ENCODE results near the gene CNNM1. TPM values are rescaled to one million over a fixed set of nuclear protein-coding genes. Genes with fewer than 3 reads are reported as not detected.

CNNM1 gene
- polyA plus RNA-seq, 6 donors from 2014 or later, result not detected

DNA sequence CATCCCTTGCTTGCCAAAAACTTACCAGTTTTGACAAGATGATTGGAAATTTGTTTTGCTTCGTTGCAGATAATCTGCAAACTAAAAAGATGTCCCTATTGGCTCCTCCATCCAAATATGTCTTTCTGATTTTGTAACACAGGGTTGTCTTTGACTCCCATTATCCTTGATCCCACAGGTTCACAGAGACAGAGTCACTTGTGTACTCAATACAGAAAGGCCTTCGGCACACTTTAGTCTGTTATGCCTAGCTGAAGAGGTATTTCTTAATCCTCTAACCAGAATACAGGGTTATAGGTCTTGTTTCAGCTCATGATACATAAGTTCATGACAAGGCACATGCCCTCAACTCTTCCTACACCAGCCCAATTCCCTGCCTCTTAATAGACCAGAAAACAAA is 10.7 kb upstream of the CNNM1 start:
- DNase-seq (no peak), ATAC-seq (ENCODE audit: low read depth in 2 of 2) (no peak)
- H3K27ac Mint-ChIP-seq, result no peak overlapping the region
- peaks cover 36 to 52% (median 41%) of the 10 kb centered on the region in 3 donors for H3K27me3 Mint-ChIP-seq
- H3K9me3 Mint-ChIP-seq, result peaks cover 0 to 3% (median 0%) of the 10 kb centered on the region in 7 donors
- no peaks in the 10 kb centered on the region for H3K36me3 Mint-ChIP-seq
- H3K4me1 Mint-ChIP-seq, result no peaks in the 10 kb centered on the region
- H3K4me3 Mint-ChIP-seq, result no peak overlapping the region

DNA sequence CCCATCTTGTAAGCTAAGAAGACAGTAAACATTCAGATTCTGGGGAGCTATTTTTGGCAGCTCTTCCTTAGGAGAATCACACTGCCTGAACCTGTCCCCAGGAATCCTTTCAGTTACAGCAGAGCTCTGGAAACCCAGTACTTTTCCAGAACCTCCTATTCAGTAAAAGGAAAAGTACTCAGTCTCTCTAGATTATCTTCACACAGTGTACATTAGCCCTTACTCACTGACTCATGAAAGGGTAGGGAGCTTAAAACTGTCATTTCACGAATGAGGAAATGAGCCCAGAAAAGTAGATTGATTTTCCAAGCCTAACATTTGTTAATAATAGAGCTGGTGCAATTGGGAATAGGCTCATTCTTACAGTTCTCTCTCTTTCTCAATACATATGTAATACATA is 3.9 kb upstream of the CNNM1 start:
- DNase-seq, result no peak
- no peak for ATAC-seq (ENCODE audit: low read depth in 2 of 2)
- peaks cover 0 to 4% of the 10 kb centered on the region in 2 donors for H3K36me3 Mint-ChIP-seq
- peaks cover 0 to 5% (median 2%) of the 10 kb centered on the region in 7 donors for H3K9me3 Mint-ChIP-seq
- H3K4me3 Mint-ChIP-seq, result no peak overlapping the region
- H3K27me3 Mint-ChIP-seq, result peaks cover 31 to 44% (median 42%) of the 10 kb centered on the region in 3 donors
- H3K4me1 Mint-ChIP-seq, result peaks cover 2 to 4% (median 4%) of the 10 kb centered on the region in 3 donors
- no peak overlapping the region for H3K27ac Mint-ChIP-seq

DNA sequence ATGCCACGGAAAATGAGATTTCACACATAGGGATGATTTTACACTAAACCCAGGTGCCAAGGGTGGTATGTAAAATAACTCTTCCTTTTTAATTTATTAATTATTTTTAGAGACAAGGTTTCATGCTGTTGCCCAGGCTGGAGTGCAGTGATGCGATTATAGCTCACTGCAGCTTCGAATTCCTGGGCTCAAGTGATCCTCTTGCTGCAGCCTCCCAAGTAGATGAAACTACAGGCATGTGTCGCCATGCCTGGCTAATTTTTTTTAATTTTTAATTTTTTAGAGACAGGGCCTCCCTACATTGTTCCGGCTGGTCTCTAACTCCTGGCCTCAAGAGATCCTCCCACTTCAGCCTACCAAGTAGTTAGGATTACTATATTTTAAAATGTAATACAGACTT is 2.3 kb upstream of the CNNM1 start:
- H3K4me3 Mint-ChIP-seq, result no peak overlapping the region
- H3K36me3 Mint-ChIP-seq, result peaks cover 9 to 11% of the 10 kb centered on the region in 2 donors
- peaks cover 35 to 50% (median 45%) of the 10 kb centered on the region in 3 donors for H3K27me3 Mint-ChIP-seq
- no peak overlapping the region for H3K27ac Mint-ChIP-seq
- ATAC-seq (ENCODE audit: low read depth in 2 of 2) (no peak), DNase-seq (no peak)
- peaks cover 0 to 17% (median 0%) of the 10 kb centered on the region in 7 donors for H3K9me3 Mint-ChIP-seq
- H3K4me1 Mint-ChIP-seq, result peaks cover 4 to 13% (median 7%) of the 10 kb centered on the region in 3 donors

DNA sequence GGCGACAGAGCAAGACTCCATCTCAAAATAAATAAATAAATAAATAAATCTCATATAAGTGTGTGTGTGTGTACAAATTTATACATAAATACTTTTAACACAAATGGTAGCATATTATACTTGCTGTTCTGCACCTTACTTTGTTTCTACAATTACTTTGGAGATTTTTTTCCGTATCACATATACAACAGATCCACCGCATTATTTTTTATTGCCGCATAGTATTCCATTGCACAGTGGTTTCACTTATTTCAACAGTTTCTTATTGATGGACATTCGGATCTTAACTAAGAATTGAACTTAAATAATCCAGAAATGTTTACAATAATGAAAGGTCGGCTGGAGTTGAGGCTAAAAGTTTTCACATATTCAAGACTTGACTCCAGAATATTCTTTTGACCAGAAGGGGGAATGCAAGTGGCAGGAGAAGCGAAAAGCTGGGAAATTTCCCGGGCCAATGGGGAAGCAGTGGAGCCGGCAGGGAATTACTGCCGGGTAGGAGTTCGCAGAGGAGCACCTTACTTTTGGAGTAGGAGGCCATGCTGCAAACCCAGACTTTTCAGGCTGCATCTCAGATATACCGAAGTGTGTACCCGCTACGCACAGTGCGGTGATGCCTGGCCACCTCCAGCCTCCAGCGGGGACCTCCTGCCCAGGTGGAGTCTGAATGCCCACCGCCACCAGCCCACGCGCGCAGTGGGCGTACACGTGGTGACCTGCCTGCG is 415 bp upstream of the CNNM1 start:
- no peak for ATAC-seq (ENCODE audit: low read depth in 2 of 2)
- Mint-ChIP-seq H3K27ac (no peak overlapping the region), H3K4me3 (peak overlapping the region; percentile 34 to 89 (median 70))

DNA sequence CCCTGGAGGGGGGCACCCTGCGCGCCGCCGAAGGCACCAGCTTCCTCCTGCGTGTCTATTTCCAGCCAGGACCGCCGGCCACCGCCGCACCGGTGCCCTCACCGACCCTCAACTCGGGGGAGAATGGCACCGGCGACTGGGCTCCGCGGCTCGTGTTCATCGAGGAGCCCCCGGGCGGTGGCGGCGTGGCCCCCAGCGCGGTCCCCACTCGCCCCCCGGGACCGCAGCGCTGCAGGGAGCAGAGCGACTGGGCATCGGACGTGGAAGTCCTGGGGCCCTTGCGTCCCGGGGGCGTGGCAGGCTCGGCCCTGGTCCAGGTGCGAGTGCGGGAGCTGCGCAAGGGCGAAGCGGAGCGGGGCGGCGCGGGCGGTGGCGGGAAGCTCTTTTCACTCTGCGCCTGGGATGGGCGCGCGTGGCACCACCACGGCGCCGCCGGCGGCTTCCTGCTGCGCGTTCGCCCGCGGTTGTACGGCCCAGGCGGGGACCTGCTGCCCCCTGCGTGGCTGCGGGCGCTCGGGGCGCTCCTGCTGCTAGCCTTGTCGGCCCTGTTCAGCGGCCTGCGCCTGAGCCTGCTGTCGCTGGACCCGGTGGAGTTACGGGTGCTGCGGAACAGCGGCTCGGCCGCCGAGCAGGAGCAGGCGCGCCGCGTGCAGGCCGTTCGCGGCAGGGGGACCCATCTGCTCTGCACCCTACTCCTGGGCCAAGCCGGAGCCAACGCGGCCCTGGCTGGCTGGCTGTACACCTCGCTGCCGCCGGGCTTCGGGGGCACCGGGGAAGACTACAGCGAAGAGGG is 594 bp downstream of the CNNM1 start:
- H3K27ac Mint-ChIP-seq, result no peak overlapping the region
- H3K4me3 Mint-ChIP-seq, result peak overlapping the region in 5 of 8 donors; percentile 40 to 77 (median 65)
- peaks cover 9 to 11% of the 10 kb centered on the region in 2 donors for H3K36me3 Mint-ChIP-seq
- peaks cover 0 to 32% (median 6%) of the 10 kb centered on the region in 7 donors for H3K9me3 Mint-ChIP-seq
- peaks cover 33 to 45% (median 39%) of the 10 kb centered on the region in 3 donors for H3K27me3 Mint-ChIP-seq
- ATAC-seq (ENCODE audit: low read depth in 2 of 2) (no peak), DNase-seq (no peak)
- H3K4me1 Mint-ChIP-seq, result peaks cover 4 to 13% (median 7%) of the 10 kb centered on the region in 3 donors

More for the DNA sequence above, 415 bp upstream of the CNNM1 start:
- Mint-ChIP-seq H3K4me1 (peaks cover 4 to 13% (median 7%) of the 10 kb centered on the region in 3 donors), H3K27me3 (peaks cover 37 to 45% (median 39%) of the 10 kb centered on the region in 3 donors), H3K9me3 (peaks cover 0 to 28% (median 2%) of the 10 kb centered on the region in 7 donors), H3K36me3 (peaks cover 9 to 11% of the 10 kb centered on the region in 2 donors)
- no peak for DNase-seq

DNA sequence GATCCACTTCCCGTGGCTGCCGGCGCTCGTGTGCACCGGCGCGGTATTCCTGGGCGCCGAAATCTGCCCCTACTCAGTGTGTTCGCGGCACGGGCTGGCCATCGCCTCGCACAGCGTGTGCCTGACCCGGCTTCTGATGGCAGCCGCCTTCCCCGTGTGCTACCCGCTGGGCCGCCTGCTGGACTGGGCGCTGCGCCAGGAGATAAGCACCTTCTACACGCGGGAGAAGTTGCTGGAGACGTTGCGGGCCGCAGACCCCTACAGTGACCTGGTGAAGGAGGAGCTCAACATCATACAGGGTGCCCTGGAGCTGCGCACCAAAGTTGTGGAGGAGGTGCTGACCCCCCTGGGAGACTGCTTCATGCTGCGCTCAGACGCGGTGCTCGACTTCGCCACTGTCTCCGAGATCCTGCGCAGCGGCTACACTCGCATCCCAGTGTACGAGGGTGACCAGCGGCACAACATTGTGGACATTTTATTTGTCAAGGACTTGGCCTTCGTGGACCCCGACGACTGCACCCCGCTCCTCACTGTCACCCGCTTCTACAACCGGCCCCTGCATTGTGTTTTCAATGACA is 1.3 kb downstream of the CNNM1 start:
- Mint-ChIP-seq H3K9me3 (peaks cover 0 to 36% (median 6%) of the 10 kb centered on the region in 7 donors), H3K36me3 (peaks cover 9 to 11% of the 10 kb centered on the region in 2 donors), H3K27me3 (peaks cover 34 to 45% (median 39%) of the 10 kb centered on the region in 3 donors), H3K4me1 (peaks cover 4 to 13% (median 7%) of the 10 kb centered on the region in 3 donors), H3K4me3 (peak overlapping the region in 7 of 8 donors; percentile 15 to 83 (median 58)), H3K27ac (peak overlapping the region in 1 of 6 donors; percentile 59)
- DNase-seq, result no peak
- no peak for ATAC-seq (ENCODE audit: low read depth in 2 of 2)

DNA sequence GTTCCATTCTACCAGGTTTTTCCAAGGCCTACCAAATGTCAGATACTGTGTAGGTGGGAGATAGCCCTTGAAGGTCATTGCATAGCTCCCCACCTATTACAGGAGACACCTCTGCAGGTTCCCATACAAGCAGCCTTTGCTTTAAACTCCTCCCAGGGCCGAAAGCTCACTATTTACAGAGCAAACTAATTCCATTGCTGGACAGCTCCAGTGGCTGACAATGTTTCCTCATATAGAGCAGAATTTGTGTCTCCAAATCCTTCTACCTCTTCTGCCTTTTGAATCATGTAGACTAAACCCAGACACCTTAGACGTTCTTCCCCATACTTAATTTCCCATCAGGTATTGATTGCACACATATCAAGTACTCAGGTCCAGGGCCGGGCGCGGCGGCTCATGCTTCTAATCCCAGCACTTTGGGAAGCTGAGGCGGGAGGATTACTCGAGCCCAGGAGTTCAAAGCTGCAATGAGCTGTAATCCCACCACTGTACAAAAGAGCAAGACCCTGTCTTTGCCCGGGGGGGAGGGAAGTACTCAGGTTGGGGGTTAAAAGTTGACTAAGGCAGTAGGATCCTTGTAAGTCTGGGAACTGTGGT is 2.1 kb downstream of the CNNM1 start:
- H3K36me3 Mint-ChIP-seq, result peaks cover 9 to 11% of the 10 kb centered on the region in 2 donors
- peaks cover 4 to 13% (median 7%) of the 10 kb centered on the region in 3 donors for H3K4me1 Mint-ChIP-seq
- DNase-seq, result no peak
- peaks cover 0 to 36% (median 6%) of the 10 kb centered on the region in 7 donors for H3K9me3 Mint-ChIP-seq
- H3K4me3 Mint-ChIP-seq, result peak overlapping the region in 7 of 8 donors; percentile 23 to 83 (median 65)
- peak overlapping the region in 1 of 6 donors; percentile 27 for H3K27ac Mint-ChIP-seq
- H3K27me3 Mint-ChIP-seq, result peaks cover 37 to 45% (median 39%) of the 10 kb centered on the region in 3 donors
- no peak for ATAC-seq (ENCODE audit: low read depth in 2 of 2)

DNA sequence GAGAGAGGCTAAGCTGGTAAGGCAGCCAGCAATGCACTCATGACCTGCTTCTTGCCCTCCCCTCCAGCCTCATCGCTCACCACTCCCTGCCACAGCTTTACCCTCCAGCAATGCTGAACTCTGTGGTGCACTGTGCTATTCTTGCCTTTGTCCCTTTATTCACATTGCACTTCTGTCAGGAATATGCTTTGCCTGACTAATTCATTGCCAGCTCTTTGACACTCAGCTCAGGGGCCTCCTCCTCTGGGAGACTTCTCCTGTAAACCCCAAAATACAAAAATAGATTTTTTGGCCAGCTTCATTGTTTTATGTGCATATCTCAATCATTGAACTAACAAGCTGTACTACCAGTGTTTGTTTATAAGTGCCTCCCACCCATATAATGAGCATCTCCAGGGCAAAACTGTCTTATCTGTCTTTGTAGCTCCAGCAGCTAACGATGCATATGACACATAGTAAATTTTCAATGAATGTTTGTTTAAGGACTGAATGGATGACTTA is 8.2 kb downstream of the CNNM1 start:
- no peak for ATAC-seq (ENCODE audit: low read depth in 2 of 2)
- no peak overlapping the region for H3K27ac Mint-ChIP-seq
- no peak overlapping the region for H3K4me3 Mint-ChIP-seq
- DNase-seq, result no peak
- peaks cover 0 to 19% (median 2%) of the 10 kb centered on the region in 7 donors for H3K9me3 Mint-ChIP-seq
- no peaks in the 10 kb centered on the region for H3K4me1 Mint-ChIP-seq
- peaks cover 10 to 30% (median 16%) of the 10 kb centered on the region in 3 donors for H3K27me3 Mint-ChIP-seq
- H3K36me3 Mint-ChIP-seq, result no peaks in the 10 kb centered on the region

DNA sequence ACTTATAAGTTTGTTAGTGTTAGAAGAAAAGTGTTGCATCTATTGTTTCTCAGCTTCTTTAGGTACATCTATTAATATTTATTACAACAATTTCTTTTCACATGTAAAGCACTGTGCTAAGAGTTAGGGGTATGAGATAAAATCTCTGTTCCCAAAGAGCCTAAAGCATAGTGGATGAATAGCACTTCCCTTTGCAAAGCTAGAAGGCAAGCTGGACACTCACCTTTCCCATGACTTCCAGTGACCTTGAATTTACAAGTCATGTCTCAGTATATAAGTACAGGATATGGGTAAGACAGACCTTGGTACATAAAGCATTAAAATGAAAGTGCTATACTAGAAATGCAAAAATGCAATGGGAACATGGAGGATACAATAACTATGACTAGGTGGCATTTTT is 8.7 kb downstream of the CNNM1 start:
- no peak overlapping the region for H3K4me3 Mint-ChIP-seq
- H3K27me3 Mint-ChIP-seq, result peaks cover 9 to 24% (median 12%) of the 10 kb centered on the region in 3 donors
- no peak for DNase-seq
- no peak overlapping the region for H3K27ac Mint-ChIP-seq
- H3K4me1 Mint-ChIP-seq, result no peaks in the 10 kb centered on the region
- H3K36me3 Mint-ChIP-seq, result no peaks in the 10 kb centered on the region
- no peak for ATAC-seq (ENCODE audit: low read depth in 2 of 2)
- H3K9me3 Mint-ChIP-seq, result peaks cover 0 to 16% (median 2%) of the 10 kb centered on the region in 7 donors

DNA sequence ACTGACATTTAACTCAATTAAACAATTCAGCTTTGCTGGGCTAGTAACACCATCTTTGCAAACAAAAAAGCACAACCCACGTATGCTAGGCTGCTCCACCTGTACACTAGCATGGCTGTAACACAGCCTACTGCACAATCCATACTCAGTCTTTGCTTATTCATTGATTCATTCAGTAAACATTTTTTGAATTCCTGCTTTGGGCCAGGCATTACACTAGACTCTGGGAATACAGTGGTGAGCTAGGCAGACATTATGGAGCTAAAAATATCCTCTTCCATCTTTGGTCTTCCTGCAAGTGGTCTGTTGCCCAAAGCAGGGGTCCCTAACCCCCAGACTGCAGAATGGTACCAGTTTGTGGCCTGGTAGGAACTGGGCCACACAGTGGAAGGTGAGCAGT is 9.9 kb downstream of the CNNM1 start:
- DNase-seq (no peak), ATAC-seq (ENCODE audit: low read depth in 2 of 2) (no peak)
- peaks cover 6 to 22% (median 11%) of the 10 kb centered on the region in 3 donors for H3K27me3 Mint-ChIP-seq
- no peaks in the 10 kb centered on the region for H3K4me1 Mint-ChIP-seq
- no peak overlapping the region for H3K27ac Mint-ChIP-seq
- no peaks in the 10 kb centered on the region for H3K36me3 Mint-ChIP-seq
- peaks cover 0 to 4% (median 0%) of the 10 kb centered on the region in 7 donors for H3K9me3 Mint-ChIP-seq
- no peak overlapping the region for H3K4me3 Mint-ChIP-seq

DNA sequence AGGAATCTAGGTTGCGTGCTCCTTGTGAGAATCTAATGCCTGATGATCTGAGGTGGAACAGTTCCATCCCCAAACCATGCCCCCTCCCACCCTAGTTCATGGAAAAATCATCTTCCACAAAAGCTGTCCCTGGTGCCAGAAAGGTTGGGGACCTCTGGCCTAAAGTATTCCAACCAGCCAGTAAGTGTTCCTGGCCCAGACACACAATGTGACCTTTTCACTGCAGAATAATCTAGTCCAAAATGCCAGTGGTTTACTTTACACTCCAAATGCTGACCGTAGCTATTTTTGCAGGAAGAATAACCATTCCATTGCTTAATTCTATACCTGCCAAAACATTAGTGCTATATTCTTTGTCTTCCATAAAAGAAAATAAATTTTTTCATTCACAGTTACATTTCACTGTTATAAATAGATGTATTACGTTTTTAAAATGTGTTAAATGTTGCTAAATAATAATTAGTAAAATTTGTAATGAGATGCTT is 10.4 kb downstream of the CNNM1 start:
- H3K4me3 Mint-ChIP-seq, result no peak overlapping the region
- H3K9me3 Mint-ChIP-seq, result peaks cover 0 to 4% (median 0%) of the 10 kb centered on the region in 7 donors
- no peaks in the 10 kb centered on the region for H3K4me1 Mint-ChIP-seq
- ATAC-seq (ENCODE audit: low read depth in 2 of 2), result no peak
- DNase-seq, result no peak
- H3K27ac Mint-ChIP-seq, result no peak overlapping the region
- no peaks in the 10 kb centered on the region for H3K36me3 Mint-ChIP-seq
- peaks cover 9 to 22% (median 14%) of the 10 kb centered on the region in 3 donors for H3K27me3 Mint-ChIP-seq

DNA sequence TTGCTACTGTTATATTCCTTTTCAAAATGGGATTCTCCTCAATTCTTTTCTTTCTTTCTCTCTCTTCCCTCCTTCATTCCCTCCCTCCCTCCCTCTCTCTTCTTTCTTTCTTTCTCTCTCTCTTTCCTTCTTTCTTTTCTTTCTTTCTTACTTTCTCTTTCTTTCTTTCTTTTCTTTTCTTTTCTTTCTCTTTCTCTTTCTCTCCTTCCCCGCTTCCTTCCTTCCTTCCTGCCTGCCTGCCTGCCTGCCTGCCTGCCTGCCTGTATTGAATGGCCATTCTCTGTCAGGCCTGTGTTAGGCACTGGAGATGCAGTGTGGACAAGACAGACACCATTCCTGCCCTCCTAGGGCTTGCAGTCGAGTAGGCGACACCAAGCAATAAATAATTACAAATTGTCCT is 11.5 kb downstream of the CNNM1 start:
- H3K4me1 Mint-ChIP-seq, result no peaks in the 10 kb centered on the region
- DNase-seq (no peak), ATAC-seq (ENCODE audit: low read depth in 2 of 2) (no peak)
- no peaks in the 10 kb centered on the region for H3K36me3 Mint-ChIP-seq
- no peaks in the 10 kb centered on the region for H3K9me3 Mint-ChIP-seq
- H3K27me3 Mint-ChIP-seq, result peaks cover 11 to 22% (median 17%) of the 10 kb centered on the region in 3 donors
- no peak overlapping the region for H3K4me3 Mint-ChIP-seq
- no peak overlapping the region for H3K27ac Mint-ChIP-seq
